ENCODE data around the gene RAPGEF3. TPM values are rescaled to one million over a fixed set of nuclear protein-coding genes. Genes with fewer than 3 reads are reported as not detected.

The RAPGEF3 gene
- total RNA-seq, 2 experiments from 2014 or later = 2.1 to 2.5 TPM

- Mint-ChIP-seq H3K4me1 (ENCODE audit: low read depth) (peaks cover 8% of the 10 kb centered on the region), H3K27me3 (no peaks in the 10 kb centered on the region), H3K36me3 (peaks cover 2% of the 10 kb centered on the region), H3K27ac (no peak within 1 kb of the TSS), H3K4me3 (no peak within 1 kb of the TSS), H3K9me3 (no peaks in the 10 kb centered on the region)
- no peak for DNase-seq
- ChIA-PET POLR2A (no interaction called here), CTCF (interaction anchor here (1.0 to 3.9 kb wide), 4 partner anchors 9 to 113 kb away, joined by 3 to 44 read pairs (median 14); no protein-coding TSS in a partner anchor)
- intact Hi-C loops (cut with micrococcal nuclease) = no loop called here
These were observed 33.4 kb downstream of the RAPGEF3 start, which contains the start of gene ENDOU for GRCh38 chr12:47725091-47725772. TSS of gene ENDOU (minus strand) at chr12:47725490. CDS start at chr12:47725413, 77 bp downstream.

- POLR2A ChIA-PET = no interaction called here
- DNase-seq = no peak
- H3K4me3 Mint-ChIP-seq = no peak overlapping the region
- CTCF ChIA-PET = interaction anchor here (0.8 to 3.5 kb wide), 6 partner anchors 8 to 115 kb away, joined by 3 to 13 read pairs (median 4); no protein-coding TSS in a partner anchor
- intact Hi-C loops (cut with micrococcal nuclease) = no loop called here
- no peak overlapping the region for H3K27ac Mint-ChIP-seq
- no peaks in the 10 kb centered on the region for H3K27me3 Mint-ChIP-seq
- H3K36me3 Mint-ChIP-seq = peaks cover 2% of the 10 kb centered on the region
- no peaks in the 10 kb centered on the region for H3K9me3 Mint-ChIP-seq
- H3K4me1 Mint-ChIP-seq (ENCODE audit: low read depth) = peaks cover 9% of the 10 kb centered on the region
These were observed 35.6 kb downstream of the RAPGEF3 start for GRCh38 chr12:47722941-47723631.

- intact Hi-C loops (cut with micrococcal nuclease) = no loop called here
- ChIA-PET CTCF (interaction anchor here (0.8 to 3.5 kb wide), 4 partner anchors 18 to 116 kb away, joined by 3 to 13 read pairs (median 5); no protein-coding TSS in a partner anchor), POLR2A (no interaction called here)
- no peak for DNase-seq
- Mint-ChIP-seq H3K9me3 (no peaks in the 10 kb centered on the region), H3K27ac (no peak overlapping the region), H3K27me3 (no peaks in the 10 kb centered on the region), H3K4me3 (no peak overlapping the region), H3K36me3 (peaks cover 2% of the 10 kb centered on the region), H3K4me1 (ENCODE audit: low read depth) (peaks cover 17% of the 10 kb centered on the region)
These were observed 36.4 kb downstream of the RAPGEF3 start for GRCh38 chr12:47722136-47722834.

- DNase-seq = no peak
- Mint-ChIP-seq H3K36me3 (peaks cover 2% of the 10 kb centered on the region), H3K9me3 (no peaks in the 10 kb centered on the region), H3K27me3 (no peaks in the 10 kb centered on the region), H3K4me3 (no peak overlapping the region), H3K4me1 (ENCODE audit: low read depth) (peaks cover 20% of the 10 kb centered on the region), H3K27ac (no peak overlapping the region)
- ChIA-PET POLR2A (no interaction called here), CTCF (interaction anchor here (1.8 kb wide), 1 partner anchor 45 kb away, joined by 6 read pairs; no protein-coding TSS in a partner anchor)
- intact Hi-C loops (cut with micrococcal nuclease) = no loop called here
These were observed 37.2 kb downstream of the RAPGEF3 start for GRCh38 chr12:47721431-47721973.

- H3K4me3 Mint-ChIP-seq = no peak overlapping the region
- ChIA-PET POLR2A (no interaction called here), CTCF (interaction anchor here (1.2 to 7.4 kb wide), 7 partner anchors 18 to 120 kb away, joined by 3 to 117 read pairs (median 3); no protein-coding TSS in a partner anchor)
- H3K9me3 Mint-ChIP-seq = no peaks in the 10 kb centered on the region
- H3K36me3 Mint-ChIP-seq = peaks cover 2% of the 10 kb centered on the region
- peaks cover 24% of the 10 kb centered on the region for H3K4me1 Mint-ChIP-seq (ENCODE audit: low read depth)
- H3K27ac Mint-ChIP-seq = no peak overlapping the region
- no peaks in the 10 kb centered on the region for H3K27me3 Mint-ChIP-seq
- intact Hi-C loops (cut with micrococcal nuclease) = no loop called here
- DNase-seq = no peak
These were observed 40.1 kb downstream of the RAPGEF3 start for GRCh38 chr12:47718531-47718930.

- Mint-ChIP-seq H3K27ac (peak overlapping the region; percentile 35), H3K4me3 (no peak overlapping the region), H3K27me3 (no peaks in the 10 kb centered on the region), H3K4me1 (ENCODE audit: low read depth) (peaks cover 24% of the 10 kb centered on the region), H3K36me3 (peaks cover 2% of the 10 kb centered on the region), H3K9me3 (no peaks in the 10 kb centered on the region)
- ChIA-PET POLR2A (no interaction called here), CTCF (interaction anchor here (0.6 to 7.4 kb wide), 7 partner anchors 10 to 121 kb away, joined by 3 to 117 read pairs (median 5); no protein-coding TSS in a partner anchor)
- peak; percentile 64 for DNase-seq
- intact Hi-C loops (cut with micrococcal nuclease) = no loop called here
These were observed 41.1 kb downstream of the RAPGEF3 start for GRCh38 chr12:47717443-47718193.

GRCh38 chr12:47717046-47717442 is 41.6 kb downstream of the RAPGEF3 start:
- no peak overlapping the region for H3K4me3 Mint-ChIP-seq
- no peak for DNase-seq
- no peak overlapping the region for H3K27ac Mint-ChIP-seq
- H3K27me3 Mint-ChIP-seq = no peaks in the 10 kb centered on the region
- H3K36me3 Mint-ChIP-seq = peaks cover 2% of the 10 kb centered on the region
- peaks cover 24% of the 10 kb centered on the region for H3K4me1 Mint-ChIP-seq (ENCODE audit: low read depth)
- ChIA-PET CTCF (interaction anchor here (0.6 to 7.4 kb wide), 7 partner anchors 10 to 122 kb away, joined by 3 to 117 read pairs (median 14); no protein-coding TSS in a partner anchor), POLR2A (no interaction called here)
- H3K9me3 Mint-ChIP-seq = no peaks in the 10 kb centered on the region
- intact Hi-C loops (cut with micrococcal nuclease) = no loop called here

GRCh38 chr12:47715877-47716548 is 42.7 kb downstream of the RAPGEF3 start:
- ChIA-PET POLR2A (interaction anchor here (1.1 to 1.2 kb wide), 2 partner anchors 64 to 92 kb away, joined by 3 to 4 read pairs; no protein-coding TSS in a partner anchor), CTCF (interaction anchor here (0.6 to 7.4 kb wide), 30 partner anchors 9 to 460 kb away, joined by 3 to 117 read pairs (median 6); partner anchors contain the start of genes ENDOU, RAPGEF3, SLC48A1 and TMEM106C)
- Mint-ChIP-seq H3K36me3 (no peaks in the 10 kb centered on the region), H3K9me3 (no peaks in the 10 kb centered on the region), H3K27ac (no peak overlapping the region), H3K4me3 (no peak overlapping the region), H3K4me1 (ENCODE audit: low read depth) (peaks cover 18% of the 10 kb centered on the region), H3K27me3 (no peaks in the 10 kb centered on the region)
- intact Hi-C loops (cut with micrococcal nuclease) = loop anchor here (1.0 kb wide), 5 partner anchors 26 to 441 kb away; partner anchors contain the start of gene ASB8
- DNase-seq = no peak

GRCh38 chr12:47715393-47715876 is 43.2 kb downstream of the RAPGEF3 start:
- no peaks in the 10 kb centered on the region for H3K27me3 Mint-ChIP-seq
- no peaks in the 10 kb centered on the region for H3K9me3 Mint-ChIP-seq
- no peaks in the 10 kb centered on the region for H3K36me3 Mint-ChIP-seq
- peak; percentile 85 for DNase-seq
- intact Hi-C loops (cut with micrococcal nuclease) = loop anchor here (1.0 kb wide), 5 partner anchors 27 to 442 kb away; partner anchors contain the start of gene ASB8
- H3K4me3 Mint-ChIP-seq = no peak overlapping the region
- POLR2A ChIA-PET = interaction anchor here (1.1 to 1.2 kb wide), 2 partner anchors 64 to 92 kb away, joined by 3 to 4 read pairs; no protein-coding TSS in a partner anchor
- peaks cover 16% of the 10 kb centered on the region for H3K4me1 Mint-ChIP-seq (ENCODE audit: low read depth)
- CTCF ChIA-PET = interaction anchor here (0.6 to 7.4 kb wide), 33 partner anchors 8 to 682 kb away, joined by 3 to 117 read pairs (median 5); partner anchors contain the start of genes ENDOU, RAPGEF3, SLC48A1 and TMEM106C
- peak overlapping the region; percentile 47 for H3K27ac Mint-ChIP-seq

- H3K9me3 Mint-ChIP-seq = no peaks in the 10 kb centered on the region
- ChIA-PET CTCF (interaction anchor here (0.7 to 7.4 kb wide), 24 partner anchors 8 to 682 kb away, joined by 3 to 117 read pairs (median 8); partner anchors contain the start of genes RAPGEF3, SLC48A1 and TMEM106C), POLR2A (interaction anchor here (1.1 to 1.2 kb wide), 2 partner anchors 65 to 93 kb away, joined by 3 to 4 read pairs; no protein-coding TSS in a partner anchor)
- no peak for DNase-seq
- intact Hi-C loops (cut with micrococcal nuclease) = loop anchor here (1.0 kb wide), 5 partner anchors 27 to 442 kb away; partner anchors contain the start of gene ASB8
- H3K4me3 Mint-ChIP-seq = no peak overlapping the region
- H3K27me3 Mint-ChIP-seq = no peaks in the 10 kb centered on the region
- H3K4me1 Mint-ChIP-seq (ENCODE audit: low read depth) = peaks cover 16% of the 10 kb centered on the region
- H3K36me3 Mint-ChIP-seq = no peaks in the 10 kb centered on the region
- H3K27ac Mint-ChIP-seq = peak overlapping the region; percentile 47
These were observed 43.8 kb downstream of the RAPGEF3 start for GRCh38 chr12:47714826-47715386.

Measured in activated CD4-positive, alpha-beta memory T cell treated with anti-CD3 and anti-CD28 coated beads for 36 hours (primary cell).